H1 (cell line): ENCODE data around the gene OSM. TPM values are rescaled to one million over a fixed set of nuclear protein-coding genes. Genes with fewer than 3 reads are reported as not detected.

Source experiments
- CTCF ChIA-PET: fragments of 300-600 bp; sonication (Branson Sonifier 250); formaldehyde crosslinking; loops from one replicate; lab custom pipeline; 2021; ENCODE audit not compliant: partially characterized antibody; lab: Charles Lee
- POLR2A ChIA-PET: fragments of 300-600 bp; sonication (Branson Sonifier 250); formaldehyde crosslinking; loops from one replicate; lab custom pipeline; 2021; ENCODE audit warnings: inconsistent platforms; ENCODE audit not compliant: partially characterized antibody; lab: Charles Lee
- DNase-seq, 2 experiments: peaks; one replicate each; pipeline versions ENCODE4 v3.0.0 to v3.0.0-alpha.2; 2010 to 2022; ENCODE audit warnings: low spot score in 2 of 2, low read depth in 1 of 2, mixed read lengths in 1 of 2
- FAIRE-seq: peaks from 2 replicates; lab custom pipeline; 2011; peaks lifted over from hg19 to GRCh38; lab: Jason Lieb, UNC
- H2AFZ ChIP-seq: 2 replicates; pipeline ENCODE4 v1.8.1; 2012; ENCODE audit warnings: low read length, inconsistent platforms
- H2AK5ac ChIP-seq: 2 replicates; pipeline ENCODE4 v1.6.1; 2013; ENCODE audit warnings: low read depth, low read length
- H2BK120ac ChIP-seq: replicated peaks from 2 replicates; pipeline ENCODE3; 2013; ENCODE audit warnings: low read depth, low read length, inconsistent platforms
- H2BK12ac ChIP-seq: 2 replicates; pipeline ENCODE4 v1.6.1; 2013; ENCODE audit warnings: low read depth, low read length
- H2BK15ac ChIP-seq: 2 replicates; pipeline ENCODE4 v1.6.1; 2013; ENCODE audit warnings: low read length
- H2BK20ac ChIP-seq: 2 replicates; pipeline ENCODE4 v1.6.1; 2013; ENCODE audit warnings: low read length
- H2BK5ac ChIP-seq: 2 replicates; pipeline ENCODE4 v1.6.1; 2013; ENCODE audit warnings: low read depth, low read length
- H3K14ac ChIP-seq: 2 replicates; pipeline ENCODE4 v1.6.1; 2013; ENCODE audit warnings: inconsistent platforms; ENCODE audit not compliant: insufficient read length
- H3K18ac ChIP-seq: 2 replicates; pipeline ENCODE4 v1.6.1; 2013; ENCODE audit warnings: low read length; ENCODE audit errors: extremely low read depth
- H3K23ac ChIP-seq: 2 replicates; pipeline ENCODE4 v1.6.1; 2013; ENCODE audit warnings: inconsistent platforms; ENCODE audit not compliant: insufficient read length
- H3K23me2 ChIP-seq: 2 replicates; pipeline ENCODE4 v1.6.1; 2013; ENCODE audit warnings: low read depth, low read length
- H3K27ac ChIP-seq: 2 replicates; pipeline ENCODE4 v1.6.1; 2011; ENCODE audit warnings: low read depth, low read length, inconsistent platforms
- H3K27me3 ChIP-seq, 4 experiments: replicated peaks in 1 of 4; 1 replicate in 1 of 4; 2 replicates in 3 of 4; pipeline versions ENCODE4 v1.6.1 to v1.8.1; 2011 to 2013; ENCODE audit warnings: low read length in 3 of 4, mild to moderate bottlenecking in 3 of 4, inconsistent platforms in 2 of 4, mixed read lengths in 2 of 4, moderate library complexity in 1 of 4; ENCODE audit not compliant: control insufficient read depth in 3 of 4, insufficient read depth in 3 of 4; ENCODE audit errors: extremely low read depth in 1 of 4
- H3K36me3 ChIP-seq, 4 experiments: 2 replicates each; pipeline versions ENCODE4 v1.6.1 to v1.8.1; 2011 to 2013; ENCODE audit warnings: mild to moderate bottlenecking in 4 of 4, low read length in 3 of 4, moderate library complexity in 2 of 4, control low read depth in 1 of 4, inconsistent platforms in 1 of 4; ENCODE audit not compliant: insufficient read depth in 4 of 4, control insufficient read depth in 2 of 4
- H3K4ac ChIP-seq: replicated peaks from 2 replicates; pipeline ENCODE3; 2013; ENCODE audit warnings: low read length, low read depth, mixed read lengths, inconsistent platforms; ENCODE audit not compliant: insufficient read length
- H3K4me1 ChIP-seq, 4 experiments: replicated peaks in 1 of 4; 1 replicate in 1 of 4; 2 replicates in 3 of 4; pipeline versions ENCODE4 v1.6.1 to v1.8.1; 2011 to 2013; ENCODE audit warnings: low read length in 3 of 4, inconsistent platforms in 2 of 4, mixed read lengths in 1 of 4; ENCODE audit not compliant: insufficient read depth in 4 of 4, control insufficient read depth in 3 of 4
- H3K4me2 ChIP-seq, 2 experiments: 2 replicates each; pipeline versions ENCODE4 v1.6.1 to v1.8.1; 2011 to 2013; ENCODE audit warnings: low read depth in 2 of 2, low read length in 2 of 2, control low read depth in 1 of 2, inconsistent platforms in 1 of 2, mild to moderate bottlenecking in 1 of 2; ENCODE audit not compliant: insufficient read depth in 1 of 2
- H3K4me3 ChIP-seq, 4 experiments: fragments of 200-600, 300-600 bp in 1 of 4; sonication (generic), shearing (Covaris generic), sonication (Bioruptor Twin) in 1 of 4; 2 replicates each; pipeline versions ENCODE4 v1.5.1 to v1.8.1; 2011 to 2016; ENCODE audit warnings: low read length in 4 of 4, low read depth in 3 of 4, control low read depth in 2 of 4, inconsistent platforms in 2 of 4, mild to moderate bottlenecking in 2 of 4, mixed read lengths in 1 of 4, moderate library complexity in 1 of 4; ENCODE audit not compliant: insufficient read depth in 2 of 4; ENCODE audit errors: extremely low read depth in 1 of 4
- H3K56ac ChIP-seq: replicated peaks from 2 replicates; pipeline ENCODE3; 2013; ENCODE audit warnings: low read depth, mild to moderate bottlenecking, mixed read lengths, low read length, inconsistent platforms; ENCODE audit not compliant: insufficient read length
- H3K79me1 ChIP-seq: 2 replicates; pipeline ENCODE4 v1.6.1; 2013; ENCODE audit warnings: low read depth, low read length, control low read depth
- H3K79me2 ChIP-seq, 2 experiments: 2 replicates each; pipeline versions ENCODE4 v1.6.1 to v1.8.1; 2012 to 2013; ENCODE audit warnings: low read length in 2 of 2, mild to moderate bottlenecking in 2 of 2, inconsistent platforms in 1 of 2; ENCODE audit not compliant: insufficient read depth in 2 of 2, control insufficient read depth in 1 of 2
- H3K9ac ChIP-seq, 4 experiments: replicated peaks in 1 of 4; 1 replicate in 1 of 4; 2 replicates in 3 of 4; pipeline versions ENCODE4 v1.6.1 to v1.8.1; 2011 to 2013; ENCODE audit warnings: low read depth in 3 of 4, low read length in 3 of 4, control low read depth in 2 of 4, mild to moderate bottlenecking in 2 of 4, moderate library complexity in 2 of 4, inconsistent platforms in 1 of 4; ENCODE audit errors: extremely low read depth in 1 of 4
- H3K9me3 ChIP-seq, 2 experiments: 2 replicates each; pipeline versions ENCODE4 v1.6.1 to v1.8.1; 2012 to 2013; ENCODE audit warnings: mild to moderate bottlenecking in 2 of 2, moderate library complexity in 2 of 2, control low read depth in 1 of 2, inconsistent platforms in 1 of 2, low read depth in 1 of 2, low read length in 1 of 2, mixed read lengths in 1 of 2; ENCODE audit not compliant: insufficient read depth in 2 of 2
- H4K20me1 ChIP-seq, 2 experiments: replicated peaks in 1 of 2; 2 replicates each; pipeline versions ENCODE3 to v1.8.1; 2011 to 2013; ENCODE audit warnings: inconsistent platforms in 2 of 2, low read length in 2 of 2, mild to moderate bottlenecking in 1 of 2; ENCODE audit not compliant: insufficient read depth in 2 of 2, control insufficient read depth in 1 of 2
- H4K5ac ChIP-seq: 2 replicates; pipeline ENCODE4 v1.6.1; 2013; ENCODE audit warnings: low read length, low read depth, mixed read lengths, inconsistent platforms; ENCODE audit not compliant: insufficient read length
- H4K8ac ChIP-seq: 2 replicates; pipeline ENCODE4 v1.8.0; 2013; ENCODE audit warnings: mild to moderate bottlenecking, moderate library complexity, low read length, inconsistent platforms; ENCODE audit not compliant: insufficient read depth; ENCODE audit errors: extremely low read depth
- H4K91ac ChIP-seq: replicated peaks from 2 replicates; pipeline ENCODE3; 2013; ENCODE audit warnings: low read length, mixed read lengths, inconsistent platforms; ENCODE audit not compliant: insufficient read length
- ASH2L ChIP-seq: fragments of 200-600, 300-600 bp; sonication (generic); IDR thresholded peaks from one replicate; pipeline ENCODE4 v1.7.1; 2017; ENCODE audit warnings: low read length
- ATF2 ChIP-seq: IDR thresholded peaks from 2 replicates; pipeline ENCODE4 v1.6.1; 2012; ENCODE audit warnings: low read length, inconsistent platforms
- EGR1 ChIP-seq: IDR thresholded peaks from 2 replicates; pipeline ENCODE4 v1.6.1; 2011; ENCODE audit warnings: low read depth, low read length, borderline replicate concordance
- KDM5A ChIP-seq: fragments of 200-600 bp; IDR thresholded peaks from 2 replicates; pipeline ENCODE4 v1.7.1; 2012; ENCODE audit warnings: mild to moderate bottlenecking, low read length, inconsistent platforms, mixed read lengths
- NANOG ChIP-seq: IDR thresholded peaks from 2 replicates; pipeline ENCODE4 v1.6.1; 2011; ENCODE audit warnings: low read length, low read depth, mild to moderate bottlenecking, inconsistent platforms; ENCODE audit not compliant: insufficient read depth, poor library complexity, severe bottlenecking
- PHF8 ChIP-seq: fragments of 200-600 bp; sonication (generic); conservative IDR thresholded peaks from 2 replicates; pipeline ENCODE4 v1.7.1; 2012; ENCODE audit warnings: low read depth, mild to moderate bottlenecking, inconsistent platforms, low read length, moderate library complexity
- SAP30 ChIP-seq: fragments of 300-600 bp; sonication (generic); IDR thresholded peaks from 2 replicates; pipeline ENCODE4 v1.7.1; 2012; ENCODE audit warnings: low read length, moderate library complexity, mild to moderate bottlenecking, inconsistent platforms; ENCODE audit not compliant: insufficient read depth, insufficient replicate concordance
- TBP ChIP-seq: IDR thresholded peaks from 2 replicates; pipeline ENCODE4 v1.6.1; 2011; ENCODE audit warnings: low read depth, low read length, improper control_type of control experiment
- WGBS, 2 experiments: shearing (Covaris generic) in 1 of 2; methylation state at CpG; one replicate each; pipeline versions ENCODE4 v1.1.6 to v1.1.7; 2013 to 2015; ENCODE audit warnings: low lambda C conversion rate in 2 of 2, mixed read lengths in 2 of 2, inconsistent platforms in 1 of 2, low coverage in 1 of 2, missing lambda C conversion rate in 1 of 2; ENCODE audit not compliant: insufficient replicate concordance in 2 of 2, insufficient coverage in 1 of 2, insufficient read length in 1 of 2; ENCODE audit errors: extremely low coverage in 1 of 2, missing lambda C conversion rate in 1 of 2; 5-methylcytosine and 5-hydroxymethylcytosine counted together
- polyA plus RNA-seq, 7 experiments: library from polyadenylated mRNA; depleted of rRNA in 3 of 7; stranded (reverse) in 5 of 7; unstranded in 2 of 7; fragments of >200 nt in 5 of 7; fragments of 200-250 nt in 2 of 7; gene quantifications; 1 replicate in 5 of 7; 2 replicates in 1 of 7; 4 replicates in 1 of 7; pipeline versions ENCODE4 v1.2.1 to v1.2.3, GENCODE V29; 2011 to 2013; ENCODE audit warnings: missing spikeins in 2 of 7, mixed read lengths in 2 of 7
- total RNA-seq: library from RNA; stranded (reverse); fragmentation: NEBNext Ultra II Directional; extraction: Animal tissue kit (Norgen Biotek cat#: 25700); gene quantifications from 2 replicates; pipeline ENCODE4 v1.2.1, GENCODE V29; 2021

OSM gene
- total and polyA plus RNA-seq, 2 of the 8 experiments (the other 6 are each of a cell fraction or from before 2014, with no cell fraction given) = not detected

DNA sequence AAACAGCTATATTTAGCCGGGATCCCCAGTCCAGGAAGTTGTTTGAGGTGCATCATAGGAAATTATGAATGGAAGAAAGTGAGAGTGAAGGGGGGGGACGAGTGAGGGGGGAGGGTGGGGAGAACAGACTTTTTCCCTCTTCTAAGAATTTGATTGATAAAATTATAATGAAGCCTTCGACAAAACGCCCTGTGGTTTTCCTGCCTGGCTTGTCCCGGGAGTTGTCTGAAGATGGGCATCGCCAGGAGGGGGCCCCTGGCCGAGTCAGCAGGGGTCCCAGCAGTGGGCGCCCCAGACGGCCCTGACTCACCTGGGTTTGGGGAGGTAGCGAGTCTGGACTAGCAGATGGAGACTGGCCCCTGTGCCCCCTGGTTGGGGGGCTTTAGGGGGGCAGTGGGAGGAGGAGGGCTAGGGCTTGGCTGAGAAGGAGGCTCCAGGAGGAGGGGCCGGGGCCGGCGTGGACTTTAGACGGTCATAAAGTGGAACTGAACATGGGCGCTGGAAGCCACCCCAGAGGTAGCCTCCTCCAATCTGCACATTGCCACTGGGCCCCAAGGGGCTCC lies 19.8 kb downstream of the OSM start:
- FAIRE-seq (no peak), DNase-seq (no peak)
- Histone ChIP-seq H3K4me3 (peak overlapping the region; percentile 49 to 72 (median 65)), H4K91ac (peak overlapping the region; percentile 82), H2AK5ac (no peak overlapping the region), H2BK20ac (0 out of 2 replicates have a peak overlapping the region, but pooled peaks have one; percentile 61), H3K4ac (peak overlapping the region; percentile 93), H3K18ac (no peak overlapping the region), H3K56ac (no peak overlapping the region), H3K4me1 (peaks cover 0 to 20% (median 11%) of the 10 kb centered on the region in 4 experiments; a peak in 6 of 7 replicates), H2AFZ (0 out of 2 replicates have a peak overlapping the region, but pooled peaks have one; percentile 38), H3K27me3 (no peaks in the 10 kb centered on the region; a peak in 2 of 7 replicates), H3K9me3 (no peaks in the 10 kb centered on the region), H3K36me3 (0 out of 8 replicates have a peak, but pooled peaks cover 0 to 5% (median 0%) of the 10 kb centered on the region in 4 experiments), H3K9ac (peak overlapping the region in 1 of 4 experiments; percentile 31; a peak in 1 of 7 replicates), H3K23me2 (peaks cover 12% of the 10 kb centered on the region; the same call in 1 of the 2 replicates), H4K20me1 (peaks cover 0 to 2% of the 10 kb centered on the region in 2 experiments), H3K79me1 (peaks cover 4% of the 10 kb centered on the region), H4K8ac (no peak overlapping the region; the same call in 1 of the 2 replicates), H3K79me2 (no peaks in the 10 kb centered on the region), H3K14ac (no peak overlapping the region), H3K4me2 (peak overlapping the region; percentile 83 to 94), H2BK15ac (no peak overlapping the region), H3K27ac (no peak overlapping the region), H2BK120ac (no peak overlapping the region), H4K5ac (no peak overlapping the region), H2BK12ac (peak overlapping the region; percentile 81; the same call in 1 of the 2 replicates), H3K23ac (no peak overlapping the region), H2BK5ac (peak overlapping the region; percentile 49; the same call in 1 of the 2 replicates)
- ChIA-PET POLR2A (interaction anchor here (1.4 kb wide), 1 partner anchor 57 kb away, joined by 3 read pairs; no protein-coding TSS in a partner anchor), CTCF (no interaction called here)
- WGBS, 2 experiments = 43% methylated on average over 13 of the region's 15 CpGs; no CpG with 5 or more reads in 1 of the 2 experiments
- no peak for TF ChIP-seq NANOG
- TF ChIP-seq PHF8 = no peak
- TF ChIP-seq ATF2 = no peak
- TF ChIP-seq SAP30 = no peak
- TF ChIP-seq EGR1 = no peak
- no peak for TF ChIP-seq ASH2L
- TF ChIP-seq KDM5A = no peak
- TF ChIP-seq TBP = no peak
